HG03095 (cell line): ENCODE measurements around the gene FANK1.
A peak's percentile ranks its signal among the peaks of the same experiment; 100 is the strongest.
"Not testable (repeated sequence)": the region's sequence is repeated elsewhere in the genome, so short reads cannot be mapped to it uniquely, and the experiment has no call there.

Source experiments
- ATAC-seq: cut with Tn5 transposase; IDR thresholded peaks from one replicate; pipeline ENCODE4 v1.9.1; 2021; ENCODE audit warnings: moderate library complexity; ENCODE audit not compliant: unreplicated experiment

The FANK1 gene

GRCh38 chr10:125886914-125887512 lies 9.4 kb upstream of the FANK1 start:
- no peak for ATAC-seq

GRCh38 chr10:125889441-125889840 lies 6.9 kb upstream of the FANK1 start:
- ATAC-seq = not testable (repeated sequence)

- ATAC-seq = not testable (repeated sequence)
These were observed 4.0 kb upstream of the FANK1 start for GRCh38 chr10:125892402-125892801.

GRCh38 chr10:125894176-125894575 lies 2.2 kb upstream of the FANK1 start:
- ATAC-seq = not testable (repeated sequence)

- peak; percentile 45 for ATAC-seq
These were observed 955 bp upstream of the FANK1 start for GRCh38 chr10:125895130-125896087.

- ATAC-seq = not testable (repeated sequence)
These were observed 953 bp downstream of the FANK1 start for GRCh38 chr10:125897317-125897716.

- not testable (repeated sequence) for ATAC-seq
These were observed 4.6 kb downstream of the FANK1 start for GRCh38 chr10:125900963-125901362.

- not testable (repeated sequence) for ATAC-seq
These were observed 6.8 kb downstream of the FANK1 start for GRCh38 chr10:125903135-125903640.

GRCh38 chr10:125905069-125905994 lies 9.0 kb downstream of the FANK1 start:
- ATAC-seq = not testable (repeated sequence)

- ATAC-seq = not testable (repeated sequence)
These were observed 11.2 kb downstream of the FANK1 start for GRCh38 chr10:125907598-125907997.

- ATAC-seq = not testable (repeated sequence)
These were observed 12.4 kb downstream of the FANK1 start for GRCh38 chr10:125908813-125909212.

- ATAC-seq = not testable (repeated sequence)
These were observed 13.1 kb downstream of the FANK1 start for GRCh38 chr10:125909491-125909890.

GRCh38 chr10:125911145-125911544 lies 14.8 kb downstream of the FANK1 start:
- no peak for ATAC-seq

GRCh38 chr10:125911990-125912389 lies 15.6 kb downstream of the FANK1 start:
- no peak for ATAC-seq

- ATAC-seq = not testable (repeated sequence)
These were observed 16.9 kb downstream of the FANK1 start for GRCh38 chr10:125913277-125913676.

- no peak for ATAC-seq
These were observed 20.6 kb downstream of the FANK1 start for GRCh38 chr10:125916977-125917376.

GRCh38 chr10:125917704-125918361 lies 21.5 kb downstream of the FANK1 start:
- not testable (repeated sequence) for ATAC-seq

- ATAC-seq = not testable (repeated sequence)
These were observed 25.4 kb downstream of the FANK1 start for GRCh38 chr10:125921643-125922306.

GRCh38 chr10:125925262-125925834 lies 29.0 kb downstream of the FANK1 start:
- ATAC-seq = no peak
